HFFc6 (cell line): Measurements from ENCODE around the gene SP2. TPM values are rescaled to one million over a fixed set of nuclear protein-coding genes. Genes with fewer than 3 reads are reported as not detected.

Experiments used
- DNase-seq: peaks from one replicate; pipeline ENCODE4 v3.0.0-alpha.2; 2018
- H3K27ac Mint-ChIP-seq: 2 replicates; pipeline ENCODE4 v1.8.0; 2020; ENCODE audit warnings: mild to moderate bottlenecking, mixed read lengths
- H3K27me3 Mint-ChIP-seq: 2 replicates; pipeline ENCODE4 v1.8.0; 2021; ENCODE audit warnings: mild to moderate bottlenecking, moderate library complexity, mixed read lengths; ENCODE audit not compliant: insufficient read depth
- H3K36me3 Mint-ChIP-seq: 2 replicates; pipeline ENCODE4 v1.8.0; 2021; ENCODE audit warnings: low read depth, mixed read lengths
- H3K4me1 Mint-ChIP-seq: 2 replicates; pipeline ENCODE4 v1.8.0; 2020; ENCODE audit warnings: low read depth, mixed read lengths
- H3K4me3 Mint-ChIP-seq: 2 replicates; pipeline ENCODE4 v1.8.0; 2020; ENCODE audit warnings: mild to moderate bottlenecking, moderate library complexity, mixed read lengths
- H3K9me3 Mint-ChIP-seq: 2 replicates; pipeline ENCODE4 v1.8.0; 2020; ENCODE audit warnings: mild to moderate bottlenecking, mixed read lengths
- total RNA-seq, 6 experiments: library from RNA; stranded (reverse); fragmentation: NEBNext Ultra II Directional; extraction: Animal tissue kit (Norgen Biotek cat#: 25700); gene quantifications; 2 replicates in 1 of 6; 3 replicates in 5 of 6; pipeline ENCODE4 v1.2.3, GENCODE V29; 2021
- TF ChIP-seq, protein P1 (sequence below): fragments of 200-600 bp; sonication (generic); IDR thresholded peaks from 2 replicates; pipeline ENCODE4 v1.5.0; 2021; ENCODE audit warnings: antibody characterized with exemption, mild to moderate bottlenecking

SP2 gene
- total RNA-seq, 6 experiments from 2014 or later, result 10.7 to 17.5 (median 16.4) TPM

DNA sequence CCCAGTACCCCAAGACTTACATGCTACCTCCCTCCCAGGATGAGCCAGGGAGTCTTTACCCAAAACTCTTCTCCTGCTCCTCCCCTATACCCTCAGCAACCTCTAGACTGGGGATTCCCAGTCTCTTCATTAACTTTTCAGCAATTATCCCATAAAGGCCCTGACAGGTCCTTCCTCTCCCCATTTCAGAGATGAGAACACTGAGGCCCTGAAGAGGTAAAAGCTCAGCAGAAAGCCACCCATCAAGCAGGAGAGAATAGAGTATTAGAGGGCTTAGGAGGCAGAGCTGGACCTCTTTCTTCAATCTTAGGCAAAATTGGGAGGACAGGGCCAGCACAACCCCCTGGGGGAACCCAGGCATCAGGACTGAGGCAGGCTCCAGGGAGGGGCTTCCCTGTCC lies 39.2 kb upstream of the SP2 start:
- Mint-ChIP-seq H3K4me1 (peaks cover 22% of the 10 kb centered on the region), H3K27ac (no peak overlapping the region), H3K4me3 (no peak overlapping the region), H3K36me3 (no peaks in the 10 kb centered on the region), H3K9me3 (no peaks in the 10 kb centered on the region), H3K27me3 (peaks cover 41% of the 10 kb centered on the region)
- DNase-seq, result no peak
- TF ChIP-seq, protein P1, sequence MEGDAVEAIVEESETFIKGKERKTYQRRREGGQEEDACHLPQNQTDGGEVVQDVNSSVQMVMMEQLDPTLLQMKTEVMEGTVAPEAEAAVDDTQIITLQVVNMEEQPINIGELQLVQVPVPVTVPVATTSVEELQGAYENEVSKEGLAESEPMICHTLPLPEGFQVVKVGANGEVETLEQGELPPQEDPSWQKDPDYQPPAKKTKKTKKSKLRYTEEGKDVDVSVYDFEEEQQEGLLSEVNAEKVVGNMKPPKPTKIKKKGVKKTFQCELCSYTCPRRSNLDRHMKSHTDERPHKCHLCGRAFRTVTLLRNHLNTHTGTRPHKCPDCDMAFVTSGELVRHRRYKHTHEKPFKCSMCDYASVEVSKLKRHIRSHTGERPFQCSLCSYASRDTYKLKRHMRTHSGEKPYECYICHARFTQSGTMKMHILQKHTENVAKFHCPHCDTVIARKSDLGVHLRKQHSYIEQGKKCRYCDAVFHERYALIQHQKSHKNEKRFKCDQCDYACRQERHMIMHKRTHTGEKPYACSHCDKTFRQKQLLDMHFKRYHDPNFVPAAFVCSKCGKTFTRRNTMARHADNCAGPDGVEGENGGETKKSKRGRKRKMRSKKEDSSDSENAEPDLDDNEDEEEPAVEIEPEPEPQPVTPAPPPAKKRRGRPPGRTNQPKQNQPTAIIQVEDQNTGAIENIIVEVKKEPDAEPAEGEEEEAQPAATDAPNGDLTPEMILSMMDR, result no peak

DNA sequence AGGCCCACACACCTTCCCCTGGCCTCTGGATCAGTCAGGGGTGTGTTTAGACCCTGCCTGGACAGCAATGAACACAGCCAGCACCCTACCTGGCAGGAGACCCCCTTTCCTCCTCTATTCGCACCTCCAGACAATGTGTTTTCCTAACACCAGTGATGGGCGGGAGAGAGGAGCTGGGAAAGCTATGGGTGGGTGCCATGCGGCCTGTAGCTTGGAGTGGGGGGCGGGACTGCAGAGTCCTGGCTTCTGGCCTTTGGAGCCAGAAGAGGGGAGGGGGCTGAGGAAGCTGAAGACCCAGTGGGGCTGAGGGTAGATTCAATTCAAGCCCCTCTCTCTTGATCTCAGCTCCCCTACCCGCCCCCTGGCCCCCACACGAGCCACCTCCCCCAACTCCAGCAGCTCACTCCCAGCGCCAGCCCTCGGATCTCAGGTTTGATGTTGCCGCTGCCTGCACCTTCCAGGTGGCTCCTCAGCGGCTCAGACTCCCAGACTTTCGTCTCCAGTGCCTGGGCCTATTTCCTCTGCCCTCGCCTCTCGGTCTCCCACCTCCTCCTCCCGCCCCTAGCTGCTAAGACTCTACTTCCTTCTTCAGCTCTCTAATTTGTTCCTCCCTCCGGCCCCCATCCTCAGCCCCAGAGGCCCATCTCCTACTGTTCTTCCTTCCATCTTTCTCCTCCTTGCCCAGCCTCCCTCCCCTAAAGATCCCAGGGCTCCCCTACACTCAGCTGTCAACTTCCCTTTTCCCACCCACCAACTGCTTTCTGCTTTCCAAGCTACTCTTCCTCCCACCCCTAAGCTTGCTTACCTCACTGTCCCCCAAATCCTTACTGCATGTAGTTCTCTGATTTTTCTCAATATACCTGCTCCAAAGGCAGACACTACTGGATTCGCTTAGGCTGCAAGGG lies 38.2 kb upstream of the SP2 start:
- DNase-seq, result no peak
- Mint-ChIP-seq H3K27ac (no peak overlapping the region), H3K4me3 (no peak overlapping the region), H3K4me1 (peaks cover 20% of the 10 kb centered on the region), H3K9me3 (no peaks in the 10 kb centered on the region), H3K27me3 (peaks cover 32% of the 10 kb centered on the region), H3K36me3 (no peaks in the 10 kb centered on the region)
- TF ChIP-seq, protein P1, result no peak

DNA sequence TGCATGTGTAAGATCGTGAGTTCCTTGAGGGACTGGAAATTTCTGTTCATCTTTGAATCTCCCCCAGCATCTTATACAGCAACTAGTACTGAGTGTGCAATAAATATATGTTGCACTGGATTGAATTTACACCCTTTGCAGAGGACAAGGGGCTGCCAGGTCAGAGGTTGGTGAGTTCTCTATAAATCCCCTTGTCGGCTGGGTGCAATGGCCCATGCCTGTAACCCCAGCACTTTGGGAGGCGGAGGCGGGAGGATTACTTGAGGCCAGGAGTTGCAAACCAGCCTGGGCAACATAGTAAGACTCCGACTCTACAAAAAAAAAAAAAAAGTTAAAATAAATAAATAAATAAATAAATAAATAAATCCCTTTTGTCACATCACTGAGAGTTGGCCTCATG lies 35.6 kb upstream of the SP2 start:
- Mint-ChIP-seq H3K27ac (no peak overlapping the region), H3K4me1 (peaks cover 39% of the 10 kb centered on the region), H3K4me3 (no peak overlapping the region), H3K27me3 (peaks cover 8% of the 10 kb centered on the region), H3K36me3 (peaks cover 5% of the 10 kb centered on the region), H3K9me3 (peaks cover 12% of the 10 kb centered on the region)
- TF ChIP-seq, protein P1, result no peak
- no peak for DNase-seq

- H3K27ac Mint-ChIP-seq, result peak overlapping the region; percentile 96
- TF ChIP-seq, protein P1, result no peak
- H3K4me1 Mint-ChIP-seq, result peaks cover 33% of the 10 kb centered on the region
- H3K27me3 Mint-ChIP-seq, result peaks cover 4% of the 10 kb centered on the region
- peak; percentile 87 for DNase-seq
- peaks cover 5% of the 10 kb centered on the region for H3K36me3 Mint-ChIP-seq
- peaks cover 12% of the 10 kb centered on the region for H3K9me3 Mint-ChIP-seq
- H3K4me3 Mint-ChIP-seq, result peak overlapping the region; percentile 80
Measured at GRCh38 chr17:47862621-47863440, 33.2 kb upstream of the SP2 start.

- peak; percentile 43 for DNase-seq
- peak overlapping the region; percentile 75 for H3K27ac Mint-ChIP-seq
- H3K4me3 Mint-ChIP-seq, result peak overlapping the region; percentile 39
- H3K36me3 Mint-ChIP-seq, result peaks cover 5% of the 10 kb centered on the region
- TF ChIP-seq, protein P1, result no peak
- H3K9me3 Mint-ChIP-seq, result peaks cover 12% of the 10 kb centered on the region
- H3K27me3 Mint-ChIP-seq, result peaks cover 5% of the 10 kb centered on the region
- peaks cover 38% of the 10 kb centered on the region for H3K4me1 Mint-ChIP-seq
Measured at GRCh38 chr17:47864791-47865216, 31.2 kb upstream of the SP2 start.
